Measurements from ENCODE around the gene IRF4. TPM values are rescaled to one million over a fixed set of nuclear protein-coding genes. Genes with fewer than 3 reads are reported as not detected.
"Not testable (repeated sequence)": the region's sequence is repeated elsewhere in the genome, so short reads cannot be mapped to it uniquely, and the experiment has no call there.

Gene IRF4
- total and polyA plus RNA-seq, 2 experiments from 2014 or later, result 1.3 to 1.9 TPM

- Histone ChIP-seq H2AFZ (no peak overlapping the region), H3F3A (replicated peaks; ENCODE audit: low read depth) (no peaks in the 10 kb centered on the region), H4K20me1 (replicated peaks; ENCODE audit: insufficient read depth) (no peaks in the 10 kb centered on the region), H3K4me3 (no peak overlapping the region), H3K4me2 (no peak overlapping the region), H3K9me2 (ENCODE audit: insufficient read depth) (0 out of 2 replicates have a peak, but pooled peaks cover 7% of the 10 kb centered on the region), H3K27me3 (ENCODE audit: insufficient read depth) (no peaks in the 10 kb centered on the region), H3K79me2 (replicated peaks; ENCODE audit: insufficient read depth) (no peaks in the 10 kb centered on the region), H3K36me3 (ENCODE audit: insufficient read depth) (peaks cover 14% of the 10 kb centered on the region; the same call in 1 of the 2 replicates), H3K4me1 (ENCODE audit: insufficient read depth) (0 out of 2 replicates have a peak, but pooled peaks cover 12% of the 10 kb centered on the region), H3K27ac (ENCODE audit: low read depth) (no peak overlapping the region)
- DNase-seq (ENCODE audit: low spot score), result no peak
- H3K36me3 Mint-ChIP-seq (ENCODE audit: low read depth), result peaks cover 24% of the 10 kb centered on the region
- peaks cover 13% of the 10 kb centered on the region for H3K4me1 Mint-ChIP-seq
- no peak overlapping the region for H3K4me3 Mint-ChIP-seq
- peaks cover 97% of the 10 kb centered on the region for H3K9me3 Mint-ChIP-seq
- no peak for ATAC-seq
- TF ChIP-seq NANOG (IDR thresholded peaks at IDR 0.05; ENCODE audit: borderline replicate concordance) (no peak), EZH2 (IDR thresholded peaks at IDR 0.05; ENCODE audit: low read depth, unreplicated experiment) (no peak), CREB1 (CRISPR knock-in tag; IDR thresholded peaks at IDR 0.05; ENCODE audit: low read depth) (no peak), POLR2AphosphoS5 (IDR thresholded peaks at IDR 0.05; ENCODE audit: low read depth) (no peak)
- no peak overlapping the region for H3K27ac Mint-ChIP-seq
- peaks cover 29% of the 10 kb centered on the region for H3K27me3 Mint-ChIP-seq (ENCODE audit: insufficient read depth, low read depth, poor library complexity)
These were observed 14.5 kb upstream of the IRF4 start for GRCh38 chr6:376827-377640.

GRCh38 chr6:377641-378020, 13.9 kb upstream of the IRF4 start:
- not testable (repeated sequence) for H2AFZ ChIP-seq; H4K20me1 ChIP-seq (replicated peaks; ENCODE audit: insufficient read depth); DNase-seq (ENCODE audit: low spot score); H3K27ac Mint-ChIP-seq; H3K4me3 ChIP-seq; H3K9me2 ChIP-seq (ENCODE audit: insufficient read depth); H3K79me2 ChIP-seq (replicated peaks; ENCODE audit: insufficient read depth); H3F3A ChIP-seq (replicated peaks; ENCODE audit: low read depth); H3K27ac ChIP-seq (ENCODE audit: low read depth); H3K27me3 ChIP-seq (ENCODE audit: insufficient read depth); H3K4me2 ChIP-seq; ATAC-seq; H3K4me3 Mint-ChIP-seq
- H3K4me1 Mint-ChIP-seq, result peaks cover 13% of the 10 kb centered on the region
- H3K27me3 Mint-ChIP-seq (ENCODE audit: insufficient read depth, low read depth, poor library complexity), result peaks cover 28% of the 10 kb centered on the region
- 0 out of 2 replicates have a peak, but pooled peaks cover 12% of the 10 kb centered on the region for H3K4me1 ChIP-seq (ENCODE audit: insufficient read depth)
- peaks cover 24% of the 10 kb centered on the region for H3K36me3 Mint-ChIP-seq (ENCODE audit: low read depth)
- H3K9me3 Mint-ChIP-seq, result peaks cover 95% of the 10 kb centered on the region
- peaks cover 14% of the 10 kb centered on the region; the same call in 1 of the 2 replicates for H3K36me3 ChIP-seq (ENCODE audit: insufficient read depth)

- TF ChIP-seq POLR2AphosphoS5 (IDR thresholded peaks at IDR 0.05; ENCODE audit: low read depth), result no peak
- no peak for TF ChIP-seq EZH2 (IDR thresholded peaks at IDR 0.05; ENCODE audit: low read depth, unreplicated experiment)
- no peak for TF ChIP-seq ETS1 (IDR thresholded peaks at IDR 0.05)
- TF ChIP-seq NANOG (IDR thresholded peaks at IDR 0.05; ENCODE audit: borderline replicate concordance), result no peak
- no peak for TF ChIP-seq JUNB (IDR thresholded peaks at IDR 0.05; ENCODE audit: unreplicated experiment)
- no peak for TF ChIP-seq REST (IDR thresholded peaks at IDR 0.05; ENCODE audit: unreplicated experiment)
- Mint-ChIP-seq H3K4me3 (no peak overlapping the region), H3K4me1 (peaks cover 13% of the 10 kb centered on the region), H3K9me3 (peaks cover 88% of the 10 kb centered on the region), H3K27me3 (ENCODE audit: insufficient read depth, low read depth, poor library complexity) (peaks cover 26% of the 10 kb centered on the region), H3K27ac (no peak overlapping the region), H3K36me3 (ENCODE audit: low read depth) (peaks cover 20% of the 10 kb centered on the region)
- peaks cover 14% of the 10 kb centered on the region; the same call in 1 of the 2 replicates for H3K36me3 ChIP-seq (ENCODE audit: insufficient read depth)
- no peaks in the 10 kb centered on the region for H3K79me2 ChIP-seq (replicated peaks; ENCODE audit: insufficient read depth)
- H3K27me3 ChIP-seq (ENCODE audit: insufficient read depth), result no peaks in the 10 kb centered on the region
- no peaks in the 10 kb centered on the region for H3F3A ChIP-seq (replicated peaks; ENCODE audit: low read depth)
- no peak overlapping the region for H3K4me3 ChIP-seq
- ATAC-seq (no peak), DNase-seq (ENCODE audit: low spot score) (no peak)
- H3K4me2 ChIP-seq, result no peak overlapping the region
- H3K27ac ChIP-seq (ENCODE audit: low read depth), result no peak overlapping the region
- no peak overlapping the region for H2AFZ ChIP-seq
- 0 out of 2 replicates have a peak, but pooled peaks cover 7% of the 10 kb centered on the region for H3K9me2 ChIP-seq (ENCODE audit: insufficient read depth)
- H4K20me1 ChIP-seq (replicated peaks; ENCODE audit: insufficient read depth), result no peaks in the 10 kb centered on the region
- H3K4me1 ChIP-seq (ENCODE audit: insufficient read depth), result 0 out of 2 replicates have a peak, but pooled peaks cover 12% of the 10 kb centered on the region
These were observed 13.2 kb upstream of the IRF4 start for GRCh38 chr6:378090-378957.

Measured in GM23338 (cell line).